IMR-90 (cell line): ENCODE data around the gene BTBD6. TPM values are rescaled to one million over a fixed set of nuclear protein-coding genes. Genes with fewer than 3 reads are reported as not detected.

Experiments
- ATAC-seq: fragments of 200-7000 bp; cut with Tn5 transposase; 2 replicates; pipeline ENCODE4 v1.9.1; 2020; ENCODE audit warnings: low read depth, mild to moderate bottlenecking, moderate library complexity
- BruUV-seq: library from RNA; stranded (reverse); fragments of 400-500 nt; replicated peaks from 2 replicates; lab custom pipeline; 2021; lab: Mats Ljungman, UMichigan
- CTCF ChIA-PET: fragments of 300-600 bp; formaldehyde crosslinking; extraction: SDS; loops from one replicate; lab custom pipeline; 2021; ENCODE audit warnings: antibody characterized with exemption; lab: Yijun Ruan, JAX
- POLR2A ChIA-PET: fragments of 300-600 bp; sonication (Branson Sonifier 250); formaldehyde crosslinking; loops from one replicate; lab custom pipeline; 2022; ENCODE audit warnings: antibody characterized with exemption; ENCODE audit not compliant: unreplicated experiment; lab: Charles Lee
- DNase-seq: peaks from one replicate; pipeline ENCODE4 v3.0.0; 2013
- H2AFZ ChIP-seq: replicated peaks from 2 replicates; pipeline ENCODE3; 2013; ENCODE audit warnings: low read length, mild to moderate bottlenecking; ENCODE audit not compliant: poor library complexity
- H2AK5ac ChIP-seq: 2 replicates; pipeline ENCODE4 v1.6.1; 2013; ENCODE audit warnings: low read depth, low read length, inconsistent platforms
- H2AK9ac ChIP-seq: replicated peaks from 2 replicates; pipeline ENCODE3; 2013; ENCODE audit warnings: mild to moderate bottlenecking, low read depth, low read length, moderate library complexity; ENCODE audit not compliant: poor library complexity
- H2BK120ac ChIP-seq: 2 replicates; pipeline ENCODE4 v1.6.1; 2013; ENCODE audit warnings: low read depth, low read length, inconsistent platforms
- H2BK15ac ChIP-seq: 3 replicates; pipeline ENCODE4 v1.6.1; 2013; ENCODE audit warnings: low read depth, low read length, inconsistent platforms
- H2BK20ac ChIP-seq: 2 replicates; pipeline ENCODE4 v1.6.1; 2013; ENCODE audit warnings: low read depth, mild to moderate bottlenecking, inconsistent platforms, low read length, moderate library complexity
- H2BK5ac ChIP-seq: 2 replicates; pipeline ENCODE4 v1.6.1; 2013; ENCODE audit warnings: mild to moderate bottlenecking, low read depth, low read length, inconsistent platforms; ENCODE audit not compliant: poor library complexity, severe bottlenecking
- H3K14ac ChIP-seq: replicated peaks from 2 replicates; pipeline ENCODE4 v1.6.1; 2013; ENCODE audit warnings: low read depth, low read length, inconsistent platforms
- H3K18ac ChIP-seq: 2 replicates; pipeline ENCODE4 v1.6.1; 2013; ENCODE audit warnings: low read depth, low read length, control low read depth
- H3K23ac ChIP-seq: 2 replicates; pipeline ENCODE4 v1.6.1; 2013; ENCODE audit warnings: low read depth, low read length, inconsistent platforms
- H3K27ac ChIP-seq: 2 replicates; pipeline ENCODE4 v1.5.1; 2013; ENCODE audit warnings: mild to moderate bottlenecking, control low read depth, low read length; ENCODE audit not compliant: insufficient read depth
- H3K27me3 ChIP-seq: 2 replicates; pipeline ENCODE4 v1.6.1; 2013; ENCODE audit warnings: low read length; ENCODE audit not compliant: control insufficient read depth, insufficient read depth
- H3K36me3 ChIP-seq: 2 replicates; pipeline ENCODE4 v1.6.1; 2013; ENCODE audit warnings: low read length, mixed read lengths; ENCODE audit not compliant: control insufficient read depth, insufficient read depth
- H3K4ac ChIP-seq: 2 replicates; pipeline ENCODE4 v1.6.1; 2013; ENCODE audit warnings: low read depth, low read length, inconsistent platforms
- H3K4me1 ChIP-seq: 2 replicates; pipeline ENCODE4 v1.6.1; 2013; ENCODE audit warnings: low read length, mixed read lengths; ENCODE audit not compliant: control insufficient read depth, insufficient read depth
- H3K4me2 ChIP-seq: 2 replicates; pipeline ENCODE4 v1.6.1; 2013; ENCODE audit warnings: low read depth, mild to moderate bottlenecking, control low read depth, low read length, moderate library complexity
- H3K4me3 ChIP-seq: 2 replicates; pipeline ENCODE4 v1.5.1; 2013; ENCODE audit warnings: low read depth, mild to moderate bottlenecking, control low read depth, low read length, moderate library complexity; ENCODE audit not compliant: insufficient read depth
- H3K56ac ChIP-seq: 2 replicates; pipeline ENCODE4 v1.6.1; 2013; ENCODE audit warnings: low read length, inconsistent platforms; ENCODE audit not compliant: insufficient read depth; ENCODE audit errors: extremely low read depth
- H3K79me1 ChIP-seq, 2 experiments: 2 replicates each; pipeline ENCODE4 v1.6.1; 2013; ENCODE audit warnings: low read length in 2 of 2, inconsistent platforms in 1 of 2, low read depth in 1 of 2
- H3K9ac ChIP-seq: 2 replicates; pipeline ENCODE4 v1.6.1; 2013; ENCODE audit warnings: low read depth, low read length, control low read depth
- H3K9me1 ChIP-seq: 2 replicates; pipeline ENCODE4 v1.6.1; 2013; ENCODE audit warnings: low read length, inconsistent platforms; ENCODE audit not compliant: insufficient read depth
- H3K9me3 ChIP-seq: 2 replicates; pipeline ENCODE4 v1.6.1; 2013; ENCODE audit warnings: low read length; ENCODE audit not compliant: control insufficient read depth, insufficient read depth
- H4K20me1 ChIP-seq: 2 replicates; pipeline ENCODE4 v1.6.1; 2013; ENCODE audit warnings: low read length, inconsistent platforms; ENCODE audit not compliant: insufficient read depth
- H4K5ac ChIP-seq: 2 replicates; pipeline ENCODE4 v1.6.1; 2013; ENCODE audit warnings: mild to moderate bottlenecking, low read depth, low read length, control low read depth
- H4K8ac ChIP-seq, 2 experiments: 2 replicates each; pipeline ENCODE4 v1.6.1; 2013; ENCODE audit warnings: low read depth in 2 of 2, low read length in 2 of 2, control low read depth in 1 of 2, inconsistent platforms in 1 of 2
- H4K91ac ChIP-seq: 2 replicates; pipeline ENCODE4 v1.6.1; 2013; ENCODE audit warnings: low read depth, low read length, inconsistent platforms; ENCODE audit not compliant: insufficient read depth
- BHLHE40 ChIP-seq: fragments of 150-350 bp; IDR thresholded peaks from 2 replicates; pipeline ENCODE4 v1.6.1; 2016; ENCODE audit warnings: mild to moderate bottlenecking, low read depth, low read length
- CEBPB ChIP-seq: IDR thresholded peaks from 2 replicates; pipeline ENCODE4 v1.6.1; 2012; ENCODE audit warnings: low read depth, low read length, improper control_type of control experiment
- CHD1 ChIP-seq: IDR thresholded peaks from 2 replicates; pipeline ENCODE4 v1.6.1; 2012; ENCODE audit warnings: low read depth, low read length, improper control_type of control experiment
- CTCF ChIP-seq: conservative IDR thresholded peaks from 2 replicates; pipeline ENCODE4 v1.5.1; 2012; ENCODE audit warnings: mild to moderate bottlenecking, low read depth, low read length, improper control_type of control experiment
- ELK1 ChIP-seq: fragments of 150-350 bp; IDR thresholded peaks from 2 replicates; pipeline ENCODE4 v1.6.1; 2016; ENCODE audit warnings: low read depth, mild to moderate bottlenecking, low read length, moderate library complexity, borderline replicate concordance
- FOS ChIP-seq: fragments of 150-350 bp; IDR thresholded peaks from 2 replicates; pipeline ENCODE4 v1.6.1; 2016; ENCODE audit warnings: low read depth, low read length
- MAFK ChIP-seq: IDR thresholded peaks from 2 replicates; pipeline ENCODE4 v1.6.1; 2012; ENCODE audit warnings: low read depth, low read length, improper control_type of control experiment
- MAZ ChIP-seq: IDR thresholded peaks from 2 replicates; pipeline ENCODE4 v1.6.1; 2012; ENCODE audit warnings: low read depth, mild to moderate bottlenecking, low read length, improper control_type of control experiment, moderate library complexity, borderline replicate concordance
- MXI1 ChIP-seq: IDR thresholded peaks from 2 replicates; pipeline ENCODE4 v1.6.1; 2012; ENCODE audit warnings: low read depth, mild to moderate bottlenecking, low read length, moderate library complexity, borderline replicate concordance
- NFE2L2 ChIP-seq: fragments of 150-350 bp; IDR thresholded peaks from 2 replicates; pipeline ENCODE4 v1.6.1; 2016; ENCODE audit warnings: low read depth, mild to moderate bottlenecking, low read length
- POLR2A ChIP-seq: IDR thresholded peaks from 2 replicates; pipeline ENCODE4 v1.6.1; 2012; ENCODE audit warnings: mild to moderate bottlenecking, low read depth, low read length
- RAD21 ChIP-seq: IDR thresholded peaks from 2 replicates; pipeline ENCODE4 v1.6.1; 2012; ENCODE audit warnings: low read length, improper control_type of control experiment
- RCOR1 ChIP-seq: IDR thresholded peaks from 2 replicates; pipeline ENCODE4 v1.6.1; 2012; ENCODE audit warnings: mild to moderate bottlenecking, low read length, improper control_type of control experiment; ENCODE audit not compliant: insufficient replicate concordance
- RFX5 ChIP-seq: IDR thresholded peaks from 2 replicates; pipeline ENCODE4 v1.8.0; 2012; ENCODE audit warnings: low read depth, mild to moderate bottlenecking, low read length, moderate library complexity
- SMC3 ChIP-seq: fragments of 150-350 bp; IDR thresholded peaks from 2 replicates; pipeline ENCODE4 v1.6.1; 2016; ENCODE audit warnings: low read depth, mild to moderate bottlenecking, antibody characterized with exemption, low read length, moderate library complexity
- USF2 ChIP-seq: fragments of 150-350 bp; IDR thresholded peaks from 2 replicates; pipeline ENCODE4 v1.6.1; 2017; ENCODE audit warnings: mild to moderate bottlenecking, antibody characterized with exemption, low read length, low read depth
- WGBS, 2 experiments: methylation state at CpG; one replicate each; pipeline versions ENCODE4 v1.1.5 to v1.1.7; 2013; ENCODE audit warnings: missing lambda C conversion rate in 2 of 2; ENCODE audit not compliant: insufficient read length in 1 of 2; ENCODE audit errors: extremely low coverage in 2 of 2; 5-methylcytosine and 5-hydroxymethylcytosine counted together
- dilution Hi-C: fragments of 300-500 bp; cut with HindIII; formaldehyde crosslinking; loops from one replicate; pipeline ENCODE4 v1.14.3; 2018; ENCODE audit warnings: low sequenced_read_pairs; ENCODE audit not compliant: unreplicated experiment
- in situ Hi-C: fragments of 300-500 bp; cut with MboI; formaldehyde crosslinking; loops from 3 replicates; pipeline ENCODE4 v1.14.3; 2019; ENCODE audit warnings: low sequenced_read_pairs, inconsistent platforms, mixed read lengths
- intact Hi-C: fragments of 100-400 bp; cut with micrococcal nuclease; formaldehyde crosslinking; loops from 2 replicates; pipeline ENCODE4 v1.10.0; 2022
- polyA plus RNA-seq, 3 experiments: library from polyadenylated mRNA; depleted of rRNA; stranded (reverse); fragments of >200 nt; gene quantifications; 2 replicates each; pipeline ENCODE4 v1.2.3, GENCODE V29; 2012; ENCODE audit warnings: low replicate concordance in 1 of 3
- total RNA-seq: library from RNA; depleted of rRNA; stranded (reverse); fragments of >200 nt; gene quantifications from 2 replicates; pipeline ENCODE4 v1.2.3, GENCODE V29; 2012

Gene BTBD6
- total and polyA plus RNA-seq, 2 of the 4 experiments (the other 2 are of a cell fraction): 33.9 to 43.9 TPM

GRCh38 chr14:105269405-105269804, 21.1 kb downstream of the BTBD6 start:
- no peak overlapping the region for H3K4me3 ChIP-seq
- ChIA-PET CTCF (no interaction called here), POLR2A (no interaction called here)
- no peak overlapping the region for H3K4me2 ChIP-seq
- H3K27ac ChIP-seq: no peak overlapping the region
- no peak overlapping the region for H3K23ac ChIP-seq
- no peak overlapping the region for H2AFZ ChIP-seq
- H3K9me3 ChIP-seq: no peaks in the 10 kb centered on the region
- H3K9me1 ChIP-seq: 0 out of 2 replicates have a peak, but pooled peaks cover 5% of the 10 kb centered on the region
- H2BK15ac ChIP-seq: no peak overlapping the region
- H2BK120ac ChIP-seq: no peak overlapping the region
- dilution Hi-C loops (no loop called here), in situ Hi-C loops (no loop called here), intact Hi-C loops (no loop called here)
- H3K4ac ChIP-seq: no peak overlapping the region
- ATAC-seq (no peak), DNase-seq (no peak)
- peaks cover 0 to 21% of the 10 kb centered on the region in 2 experiments; a peak in 3 of 4 replicates for H3K79me1 ChIP-seq
- no peak overlapping the region for H3K18ac ChIP-seq
- H2BK5ac ChIP-seq: no peak overlapping the region
- H4K8ac ChIP-seq: no peak overlapping the region
- TF ChIP-seq CTCF (no peak), RAD21 (no peak), SMC3 (no peak), RFX5 (no peak), NFE2L2 (no peak), USF2 (no peak), MXI1 (no peak), RCOR1 (no peak), POLR2A (no peak), MAZ (no peak), CHD1 (no peak), BHLHE40 (no peak), FOS (no peak), ELK1 (no peak), MAFK (no peak), CEBPB (no peak)
- 100% methylated on average over 3 of the region's 11 CpGs; no CpG with 5 or more reads in 1 of the 2 experiments for WGBS, 2 experiments
- no peak overlapping the region for H2AK9ac ChIP-seq
- H4K20me1 ChIP-seq: peaks cover 12% of the 10 kb centered on the region
- no peak overlapping the region for H2BK20ac ChIP-seq
- H4K5ac ChIP-seq: no peak overlapping the region
- no peaks in the 10 kb centered on the region for H3K27me3 ChIP-seq
- H2AK5ac ChIP-seq: no peak overlapping the region
- H4K91ac ChIP-seq: no peak overlapping the region
- no TSS peak for BruUV-seq
- no peaks in the 10 kb centered on the region for H3K4me1 ChIP-seq
- no peak overlapping the region for H3K56ac ChIP-seq
- H3K14ac ChIP-seq: no peak overlapping the region
- H3K9ac ChIP-seq: no peak overlapping the region
- peaks cover 9% of the 10 kb centered on the region for H3K36me3 ChIP-seq
